SK-N-SH (cell line): Measurements from ENCODE around the gene HTT. TPM values are rescaled to one million over a fixed set of nuclear protein-coding genes. Genes with fewer than 3 reads are reported as not detected.

Experiments used
- CTCF ChIA-PET: fragments of 300-600, 350-600 bp; formaldehyde crosslinking; extraction: SDS; loops from one replicate; lab custom pipeline; 2021; lab: Yijun Ruan, JAX
- POLR2A ChIA-PET: fragments of 350-600 bp; sonication (Branson Sonifier 250); formaldehyde crosslinking; extraction: SDS; loops from one replicate; lab custom pipeline; 2020; ENCODE audit warnings: antibody characterized with exemption, inconsistent platforms; lab: Yijun Ruan, JAX
- DNase-seq: peaks from one replicate; pipeline ENCODE4 v3.0.0; 2012
- H2AFZ ChIP-seq: fragments of 200-600 bp; sonication (generic); 2 replicates; pipeline ENCODE4 v1.8.1; 2016; ENCODE audit warnings: antibody characterized with exemption, mild to moderate bottlenecking, low read depth
- H3F3A ChIP-seq: fragments of 200-600 bp; sonication (generic); replicated peaks from 2 replicates; pipeline ENCODE3; 2016; ENCODE audit warnings: antibody characterized with exemption, mild to moderate bottlenecking; ENCODE audit not compliant: insufficient read depth
- H3K27ac ChIP-seq, 2 experiments: fragments of 200-500 bp in 1 of 2; fragments of 200-600 bp in 1 of 2; sonication (Bioruptor generic) in 1 of 2; sonication (generic), shearing (Covaris generic) in 1 of 2; 2 replicates each; pipeline versions ENCODE4 v1.5.1 to v1.6.1; 2014 to 2016; ENCODE audit warnings: low read depth in 2 of 2, inconsistent platforms in 1 of 2, low read length in 1 of 2, mild to moderate bottlenecking in 1 of 2, mixed read lengths in 1 of 2
- H3K27me3 ChIP-seq: fragments of 200-600 bp; sonication (generic), shearing (Covaris generic); 2 replicates; pipeline ENCODE4 v1.6.1; 2016; ENCODE audit warnings: mixed run types; ENCODE audit not compliant: insufficient read depth
- H3K36me3 ChIP-seq, 2 experiments: fragments of 200-500 bp in 1 of 2; fragments of 200-600 bp in 1 of 2; sonication (Bioruptor generic) in 1 of 2; sonication (generic) in 1 of 2; replicated peaks in 1 of 2; 2 replicates each; pipeline versions ENCODE3 to v1.5.1; 2014 to 2016; ENCODE audit warnings: low read length in 1 of 2, mild to moderate bottlenecking in 1 of 2; ENCODE audit not compliant: insufficient read depth in 2 of 2, control insufficient read depth in 1 of 2
- H3K4me1 ChIP-seq, 2 experiments: fragments of 200-500 bp in 1 of 2; fragments of 200-600 bp in 1 of 2; sonication (Bioruptor generic) in 1 of 2; sonication (generic), shearing (Covaris generic) in 1 of 2; 2 replicates each; pipeline versions ENCODE4 v1.5.1 to v1.6.1; 2014 to 2016; ENCODE audit warnings: low read depth in 1 of 2, low read length in 1 of 2, mixed run types in 1 of 2; ENCODE audit not compliant: insufficient read depth in 2 of 2, control insufficient read depth in 1 of 2
- H3K4me2 ChIP-seq: fragments of 200-600 bp; sonication (generic), shearing (Covaris generic); 2 replicates; pipeline ENCODE4 v1.6.1; 2017; ENCODE audit warnings: mixed run types
- H3K4me3 ChIP-seq, 2 experiments: fragments of 200-500 bp in 1 of 2; fragments of 200-600 bp in 1 of 2; sonication (Bioruptor generic) in 1 of 2; sonication (generic), shearing (Covaris generic) in 1 of 2; 2 replicates each; pipeline versions ENCODE4 v1.5.1 to v1.8.1; 2014 to 2016; ENCODE audit warnings: low read depth in 2 of 2, inconsistent platforms in 1 of 2, low read length in 1 of 2, mild to moderate bottlenecking in 1 of 2, mixed read lengths in 1 of 2, moderate library complexity in 1 of 2
- H3K79me2 ChIP-seq: fragments of 200-600 bp; sonication (generic); 2 replicates; pipeline ENCODE4 v1.8.1; 2017; ENCODE audit warnings: mild to moderate bottlenecking; ENCODE audit not compliant: insufficient read depth
- H3K9ac ChIP-seq: fragments of 200-600 bp; sonication (generic); 2 replicates; pipeline ENCODE4 v1.6.1; 2017; ENCODE audit warnings: mixed run types
- H3K9me2 ChIP-seq: fragments of 200-600 bp; sonication (generic); 2 replicates; pipeline ENCODE4 v1.6.1; 2017; ENCODE audit warnings: mixed run types
- H3K9me3 ChIP-seq: fragments of 200-600 bp; sonication (generic); 2 replicates; pipeline ENCODE4 v1.6.1; 2017; ENCODE audit warnings: mixed run types, mild to moderate bottlenecking, moderate library complexity
- H4K20me1 ChIP-seq: fragments of 200-600 bp; sonication (generic); 2 replicates; pipeline ENCODE4 v1.6.1; 2017; ENCODE audit warnings: mild to moderate bottlenecking, mixed run types; ENCODE audit not compliant: insufficient read depth
- ELF1 ChIP-seq: IDR thresholded peaks from 2 replicates; pipeline ENCODE4 v1.4.0; 2012
- EP300 ChIP-seq, 2 experiments: IDR thresholded peaks; 2 replicates each; pipeline versions ENCODE4 v1.4.0 to v1.6.1; 2012; ENCODE audit warnings: borderline replicate concordance in 1 of 2, low read depth in 1 of 2, low read length in 1 of 2
- EZH2phosphoT487 ChIP-seq: fragments of 200-600 bp; sonication (generic); IDR thresholded peaks from 2 replicates; pipeline ENCODE4 v1.6.1; 2017; ENCODE audit warnings: low read depth, mixed run types, mild to moderate bottlenecking, antibody characterized with exemption, moderate library complexity, borderline replicate concordance
- FOSL2 ChIP-seq: IDR thresholded peaks from 2 replicates; pipeline ENCODE4 v1.4.0; 2012; ENCODE audit warnings: low read depth, mild to moderate bottlenecking, moderate library complexity, borderline replicate concordance
- FOXJ3 ChIP-seq: sonication (generic); formaldehyde crosslinking; IDR thresholded peaks from 2 replicates; pipeline ENCODE4 v1.5.1; 2020; ENCODE audit warnings: mild to moderate bottlenecking, missing genetic modification reagents
- FOXM1 ChIP-seq: IDR thresholded peaks from 2 replicates; pipeline ENCODE4 v1.4.0; 2012; ENCODE audit warnings: low read depth, mild to moderate bottlenecking
- GABPA ChIP-seq: IDR thresholded peaks from 2 replicates; pipeline ENCODE4 v1.4.0; 2012; ENCODE audit warnings: low read depth, mild to moderate bottlenecking
- GATA2 ChIP-seq: sonication (generic); formaldehyde crosslinking; IDR thresholded peaks from 2 replicates; pipeline ENCODE4 v1.5.0; 2020; ENCODE audit warnings: mild to moderate bottlenecking, missing genetic modification reagents
- JUND ChIP-seq: IDR thresholded peaks from 2 replicates; pipeline ENCODE4 v1.4.0; 2012
- RCOR1 ChIP-seq: fragments of 150-350 bp; IDR thresholded peaks from 2 replicates; pipeline ENCODE4 v1.6.1; 2017; ENCODE audit warnings: antibody characterized with exemption, low read length
- RFX5 ChIP-seq: IDR thresholded peaks from 2 replicates; pipeline ENCODE4 v1.6.1; 2012; ENCODE audit warnings: mild to moderate bottlenecking, improper control_type of control experiment, low read length
- RXRA ChIP-seq: IDR thresholded peaks from 2 replicates; pipeline ENCODE4 v1.4.0; 2012; ENCODE audit warnings: low read depth, mild to moderate bottlenecking, borderline replicate concordance
- TAF1 ChIP-seq: IDR thresholded peaks from 2 replicates; pipeline ENCODE4 v1.6.1; 2012; ENCODE audit warnings: low read depth, mild to moderate bottlenecking, low read length, moderate library complexity, borderline replicate concordance
- WGBS: methylation state at CpG from one replicate; pipeline ENCODE4 v1.1.6; 2017; ENCODE audit warnings: low lambda C conversion rate; 5-methylcytosine and 5-hydroxymethylcytosine counted together
- polyA plus RNA-seq, 3 experiments: library from polyadenylated mRNA; depleted of rRNA; stranded (reverse); fragments of >200 nt; gene quantifications; 2 replicates each; pipeline ENCODE4 v1.2.3, GENCODE V29; 2012
- TF ChIP-seq, protein P1 (sequence below): fragments of 200-600 bp; sonication (generic); IDR thresholded peaks from 2 replicates; pipeline ENCODE4 v1.6.1; 2017; ENCODE audit warnings: antibody characterized with exemption, mild to moderate bottlenecking, moderate library complexity
- TF ChIP-seq, protein P2 (sequence below): IDR thresholded peaks from 2 replicates; pipeline ENCODE4; 2012
- TF ChIP-seq, protein P3 (sequence below): IDR thresholded peaks from 2 replicates; pipeline ENCODE4 v1.6.1; 2012; ENCODE audit warnings: mild to moderate bottlenecking, low read depth, low read length, moderate library complexity
- TF ChIP-seq, protein P4 (sequence below): IDR thresholded peaks from 2 replicates; pipeline ENCODE4 v1.4.0; 2012; ENCODE audit warnings: low read depth
- TF ChIP-seq, protein P5 (sequence below): fragments of 150-350 bp; IDR thresholded peaks from 2 replicates; pipeline ENCODE4 v1.6.1; 2016; ENCODE audit warnings: mild to moderate bottlenecking, low read depth, low read length
- TF ChIP-seq, protein P6 (sequence below): fragments of 150-350 bp; IDR thresholded peaks from 2 replicates; pipeline ENCODE4 v1.6.1; 2017; ENCODE audit warnings: antibody characterized with exemption, low read length, low read depth, borderline replicate concordance
- TF ChIP-seq, protein P7 (sequence below): IDR thresholded peaks from 2 replicates; pipeline ENCODE4 v1.4.0; 2012; ENCODE audit warnings: low read depth, borderline replicate concordance

The HTT gene
- polyA plus RNA-seq, 1 of the 3 experiments (the other 2 are of a cell fraction), result 11.3 TPM

DNA sequence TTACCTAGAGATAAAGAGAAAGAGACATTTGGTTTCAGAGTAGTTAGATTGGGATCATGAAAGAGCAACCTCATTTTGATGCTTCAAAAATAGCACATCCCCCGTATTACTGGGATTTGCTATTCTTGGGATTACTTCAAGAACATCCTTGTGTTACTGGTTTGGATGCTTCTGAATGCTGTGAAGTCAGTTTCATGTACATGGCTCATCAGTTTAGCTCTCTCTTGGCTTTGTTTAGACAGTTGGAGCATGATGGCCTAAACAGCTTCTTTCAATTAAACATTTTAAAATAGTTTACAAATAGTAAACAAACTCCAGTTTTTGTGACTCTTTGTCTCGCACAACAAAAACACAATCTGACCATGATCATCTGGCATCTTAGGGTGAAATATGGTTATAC, 23.9 kb downstream of the HTT start:
- no peak overlapping the region for H3K4me2 ChIP-seq
- CTCF ChIA-PET, result no interaction called here
- H2AFZ ChIP-seq, result no peak overlapping the region
- H3K9me3 ChIP-seq, result no peaks in the 10 kb centered on the region
- no peak overlapping the region for H3K4me3 ChIP-seq
- peaks cover 19% of the 10 kb centered on the region for H4K20me1 ChIP-seq
- no peak for DNase-seq
- POLR2A ChIA-PET, result no interaction called here
- H3K27ac ChIP-seq, result no peak overlapping the region
- peaks cover 19 to 32% of the 10 kb centered on the region in 2 experiments for H3K36me3 ChIP-seq
- peaks cover 24% of the 10 kb centered on the region for H3K79me2 ChIP-seq
- H3K4me1 ChIP-seq, result no peaks in the 10 kb centered on the region
- H3K9ac ChIP-seq, result no peak overlapping the region
- whole genome bisulfite sequencing, result 91% methylated on average over 2 of the region's 2 CpGs
- H3F3A ChIP-seq, result peaks cover 7% of the 10 kb centered on the region
- no peaks in the 10 kb centered on the region for H3K9me2 ChIP-seq
- no peaks in the 10 kb centered on the region for H3K27me3 ChIP-seq
- TF ChIP-seq RXRA, result no peak
- no peak for TF ChIP-seq FOSL2
- TF ChIP-seq FOXJ3 (CRISPR knock-in tag), result no peak
- no peak for TF ChIP-seq EZH2phosphoT487
- no peak for TF ChIP-seq EP300 (IDR thresholded peaks at IDR 0.05; ENCODE audit: borderline replicate concordance in 1 of 2, low read depth in 1 of 2, low read length in 1 of 2)
- no peak for TF ChIP-seq RCOR1
- no peak for TF ChIP-seq ELF1
- TF ChIP-seq JUND, result no peak
- TF ChIP-seq, protein P1, sequence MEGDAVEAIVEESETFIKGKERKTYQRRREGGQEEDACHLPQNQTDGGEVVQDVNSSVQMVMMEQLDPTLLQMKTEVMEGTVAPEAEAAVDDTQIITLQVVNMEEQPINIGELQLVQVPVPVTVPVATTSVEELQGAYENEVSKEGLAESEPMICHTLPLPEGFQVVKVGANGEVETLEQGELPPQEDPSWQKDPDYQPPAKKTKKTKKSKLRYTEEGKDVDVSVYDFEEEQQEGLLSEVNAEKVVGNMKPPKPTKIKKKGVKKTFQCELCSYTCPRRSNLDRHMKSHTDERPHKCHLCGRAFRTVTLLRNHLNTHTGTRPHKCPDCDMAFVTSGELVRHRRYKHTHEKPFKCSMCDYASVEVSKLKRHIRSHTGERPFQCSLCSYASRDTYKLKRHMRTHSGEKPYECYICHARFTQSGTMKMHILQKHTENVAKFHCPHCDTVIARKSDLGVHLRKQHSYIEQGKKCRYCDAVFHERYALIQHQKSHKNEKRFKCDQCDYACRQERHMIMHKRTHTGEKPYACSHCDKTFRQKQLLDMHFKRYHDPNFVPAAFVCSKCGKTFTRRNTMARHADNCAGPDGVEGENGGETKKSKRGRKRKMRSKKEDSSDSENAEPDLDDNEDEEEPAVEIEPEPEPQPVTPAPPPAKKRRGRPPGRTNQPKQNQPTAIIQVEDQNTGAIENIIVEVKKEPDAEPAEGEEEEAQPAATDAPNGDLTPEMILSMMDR, result no peak
- TF ChIP-seq, protein P2, sequence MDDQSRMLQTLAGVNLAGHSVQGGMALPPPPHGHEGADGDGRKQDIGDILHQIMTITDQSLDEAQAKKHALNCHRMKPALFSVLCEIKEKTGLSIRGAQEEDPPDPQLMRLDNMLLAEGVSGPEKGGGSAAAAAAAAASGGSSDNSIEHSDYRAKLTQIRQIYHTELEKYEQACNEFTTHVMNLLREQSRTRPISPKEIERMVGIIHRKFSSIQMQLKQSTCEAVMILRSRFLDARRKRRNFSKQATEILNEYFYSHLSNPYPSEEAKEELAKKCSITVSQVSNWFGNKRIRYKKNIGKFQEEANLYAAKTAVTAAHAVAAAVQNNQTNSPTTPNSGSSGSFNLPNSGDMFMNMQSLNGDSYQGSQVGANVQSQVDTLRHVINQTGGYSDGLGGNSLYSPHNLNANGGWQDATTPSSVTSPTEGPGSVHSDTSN, result no peak
- no peak for TF ChIP-seq GABPA
- TF ChIP-seq, protein P3, sequence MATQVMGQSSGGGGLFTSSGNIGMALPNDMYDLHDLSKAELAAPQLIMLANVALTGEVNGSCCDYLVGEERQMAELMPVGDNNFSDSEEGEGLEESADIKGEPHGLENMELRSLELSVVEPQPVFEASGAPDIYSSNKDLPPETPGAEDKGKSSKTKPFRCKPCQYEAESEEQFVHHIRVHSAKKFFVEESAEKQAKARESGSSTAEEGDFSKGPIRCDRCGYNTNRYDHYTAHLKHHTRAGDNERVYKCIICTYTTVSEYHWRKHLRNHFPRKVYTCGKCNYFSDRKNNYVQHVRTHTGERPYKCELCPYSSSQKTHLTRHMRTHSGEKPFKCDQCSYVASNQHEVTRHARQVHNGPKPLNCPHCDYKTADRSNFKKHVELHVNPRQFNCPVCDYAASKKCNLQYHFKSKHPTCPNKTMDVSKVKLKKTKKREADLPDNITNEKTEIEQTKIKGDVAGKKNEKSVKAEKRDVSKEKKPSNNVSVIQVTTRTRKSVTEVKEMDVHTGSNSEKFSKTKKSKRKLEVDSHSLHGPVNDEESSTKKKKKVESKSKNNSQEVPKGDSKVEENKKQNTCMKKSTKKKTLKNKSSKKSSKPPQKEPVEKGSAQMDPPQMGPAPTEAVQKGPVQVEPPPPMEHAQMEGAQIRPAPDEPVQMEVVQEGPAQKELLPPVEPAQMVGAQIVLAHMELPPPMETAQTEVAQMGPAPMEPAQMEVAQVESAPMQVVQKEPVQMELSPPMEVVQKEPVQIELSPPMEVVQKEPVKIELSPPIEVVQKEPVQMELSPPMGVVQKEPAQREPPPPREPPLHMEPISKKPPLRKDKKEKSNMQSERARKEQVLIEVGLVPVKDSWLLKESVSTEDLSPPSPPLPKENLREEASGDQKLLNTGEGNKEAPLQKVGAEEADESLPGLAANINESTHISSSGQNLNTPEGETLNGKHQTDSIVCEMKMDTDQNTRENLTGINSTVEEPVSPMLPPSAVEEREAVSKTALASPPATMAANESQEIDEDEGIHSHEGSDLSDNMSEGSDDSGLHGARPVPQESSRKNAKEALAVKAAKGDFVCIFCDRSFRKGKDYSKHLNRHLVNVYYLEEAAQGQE, result no peak
- TF ChIP-seq, protein P4, sequence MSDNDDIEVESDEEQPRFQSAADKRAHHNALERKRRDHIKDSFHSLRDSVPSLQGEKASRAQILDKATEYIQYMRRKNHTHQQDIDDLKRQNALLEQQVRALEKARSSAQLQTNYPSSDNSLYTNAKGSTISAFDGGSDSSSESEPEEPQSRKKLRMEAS, result no peak
- TF ChIP-seq, protein P5, sequence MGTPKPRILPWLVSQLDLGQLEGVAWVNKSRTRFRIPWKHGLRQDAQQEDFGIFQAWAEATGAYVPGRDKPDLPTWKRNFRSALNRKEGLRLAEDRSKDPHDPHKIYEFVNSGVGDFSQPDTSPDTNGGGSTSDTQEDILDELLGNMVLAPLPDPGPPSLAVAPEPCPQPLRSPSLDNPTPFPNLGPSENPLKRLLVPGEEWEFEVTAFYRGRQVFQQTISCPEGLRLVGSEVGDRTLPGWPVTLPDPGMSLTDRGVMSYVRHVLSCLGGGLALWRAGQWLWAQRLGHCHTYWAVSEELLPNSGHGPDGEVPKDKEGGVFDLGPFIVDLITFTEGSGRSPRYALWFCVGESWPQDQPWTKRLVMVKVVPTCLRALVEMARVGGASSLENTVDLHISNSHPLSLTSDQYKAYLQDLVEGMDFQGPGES, result no peak
- TF ChIP-seq TAF1, result no peak
- TF ChIP-seq FOXM1, result no peak
- TF ChIP-seq, protein P6, sequence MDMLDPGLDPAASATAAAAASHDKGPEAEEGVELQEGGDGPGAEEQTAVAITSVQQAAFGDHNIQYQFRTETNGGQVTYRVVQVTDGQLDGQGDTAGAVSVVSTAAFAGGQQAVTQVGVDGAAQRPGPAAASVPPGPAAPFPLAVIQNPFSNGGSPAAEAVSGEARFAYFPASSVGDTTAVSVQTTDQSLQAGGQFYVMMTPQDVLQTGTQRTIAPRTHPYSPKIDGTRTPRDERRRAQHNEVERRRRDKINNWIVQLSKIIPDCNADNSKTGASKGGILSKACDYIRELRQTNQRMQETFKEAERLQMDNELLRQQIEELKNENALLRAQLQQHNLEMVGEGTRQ, result no peak
- TF ChIP-seq GATA2, result no peak
- TF ChIP-seq RFX5, result no peak
- TF ChIP-seq, protein P7, sequence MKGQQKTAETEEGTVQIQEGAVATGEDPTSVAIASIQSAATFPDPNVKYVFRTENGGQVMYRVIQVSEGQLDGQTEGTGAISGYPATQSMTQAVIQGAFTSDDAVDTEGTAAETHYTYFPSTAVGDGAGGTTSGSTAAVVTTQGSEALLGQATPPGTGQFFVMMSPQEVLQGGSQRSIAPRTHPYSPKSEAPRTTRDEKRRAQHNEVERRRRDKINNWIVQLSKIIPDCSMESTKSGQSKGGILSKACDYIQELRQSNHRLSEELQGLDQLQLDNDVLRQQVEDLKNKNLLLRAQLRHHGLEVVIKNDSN, result no peak
